ENCODE results near the gene CREBBP. TPM values are rescaled to one million over a fixed set of nuclear protein-coding genes. Genes with fewer than 3 reads are reported as not detected.

Gene CREBBP
- total RNA-seq, 2 donors from 2014 or later = 65.0 to 103 TPM

DNA sequence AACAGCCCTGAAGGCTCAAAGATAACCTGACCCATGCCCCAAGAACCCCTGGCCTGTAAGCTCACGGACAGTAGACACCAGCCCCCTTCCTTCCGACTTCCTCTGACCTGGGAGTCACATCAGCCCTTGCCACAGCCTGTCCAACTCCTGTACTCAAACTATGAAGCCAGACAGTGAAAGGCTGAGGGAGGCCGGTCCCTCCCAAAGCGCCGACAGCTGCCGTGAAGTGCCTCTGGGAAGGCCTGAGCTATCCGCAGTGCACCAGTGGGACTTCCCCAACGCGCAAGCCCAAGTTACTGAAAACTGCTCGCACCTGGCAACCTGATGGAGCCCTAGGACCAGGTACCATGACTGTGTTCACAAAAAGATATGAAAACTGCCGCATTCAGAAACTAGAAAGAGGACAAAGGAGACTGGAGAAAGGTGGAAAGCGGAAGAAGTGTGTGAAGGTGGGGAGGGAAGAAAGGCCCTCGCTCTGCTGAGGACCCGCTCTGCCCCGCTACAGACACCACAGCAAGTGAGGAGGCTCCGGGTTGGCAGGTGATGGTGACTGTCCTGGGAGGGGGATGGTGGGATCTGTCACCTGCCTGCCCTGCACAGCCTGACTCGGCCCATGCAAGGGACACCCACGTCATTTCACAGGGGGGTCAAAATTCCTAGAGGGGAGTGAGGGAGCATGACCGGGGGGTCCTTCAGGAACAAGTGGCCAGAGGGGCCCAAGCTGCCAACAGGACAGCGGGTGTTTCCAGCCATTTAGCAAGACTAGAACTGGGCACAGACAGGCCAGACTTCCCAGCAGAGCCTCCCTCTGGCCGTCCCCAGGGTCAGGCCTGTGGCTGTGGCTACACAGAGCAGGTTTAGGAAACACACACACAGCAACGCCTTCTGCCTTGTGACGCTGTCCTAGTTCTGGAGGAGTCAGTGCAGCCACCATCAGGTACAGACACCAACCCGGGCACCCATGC lies 150.1 kb downstream of the CREBBP start:
- peaks cover 69% of the 10 kb centered on the region for H3K36me3 ChIP-seq
- H3K9me3 ChIP-seq = no peaks in the 10 kb centered on the region
- no peak overlapping the region for H3K27ac ChIP-seq
- DNase-seq (ENCODE audit: low spot score) (no peak), ATAC-seq (ENCODE audit: insufficient number of reproducible peaks, low FRiP score, low read depth) (no peak)
- H3K4me3 ChIP-seq = no peak overlapping the region
- H3K4me1 ChIP-seq (ENCODE audit: control insufficient read depth in 1 of 2, low read depth in 2 of 2) = no peaks in the 10 kb centered on the region
- TF ChIP-seq, protein P1, sequence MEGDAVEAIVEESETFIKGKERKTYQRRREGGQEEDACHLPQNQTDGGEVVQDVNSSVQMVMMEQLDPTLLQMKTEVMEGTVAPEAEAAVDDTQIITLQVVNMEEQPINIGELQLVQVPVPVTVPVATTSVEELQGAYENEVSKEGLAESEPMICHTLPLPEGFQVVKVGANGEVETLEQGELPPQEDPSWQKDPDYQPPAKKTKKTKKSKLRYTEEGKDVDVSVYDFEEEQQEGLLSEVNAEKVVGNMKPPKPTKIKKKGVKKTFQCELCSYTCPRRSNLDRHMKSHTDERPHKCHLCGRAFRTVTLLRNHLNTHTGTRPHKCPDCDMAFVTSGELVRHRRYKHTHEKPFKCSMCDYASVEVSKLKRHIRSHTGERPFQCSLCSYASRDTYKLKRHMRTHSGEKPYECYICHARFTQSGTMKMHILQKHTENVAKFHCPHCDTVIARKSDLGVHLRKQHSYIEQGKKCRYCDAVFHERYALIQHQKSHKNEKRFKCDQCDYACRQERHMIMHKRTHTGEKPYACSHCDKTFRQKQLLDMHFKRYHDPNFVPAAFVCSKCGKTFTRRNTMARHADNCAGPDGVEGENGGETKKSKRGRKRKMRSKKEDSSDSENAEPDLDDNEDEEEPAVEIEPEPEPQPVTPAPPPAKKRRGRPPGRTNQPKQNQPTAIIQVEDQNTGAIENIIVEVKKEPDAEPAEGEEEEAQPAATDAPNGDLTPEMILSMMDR (IDR thresholded peaks at IDR 0.05) = no peak
- H3K27me3 ChIP-seq (replicated peaks; ENCODE audit: insufficient read depth) = no peaks in the 10 kb centered on the region

DNA sequence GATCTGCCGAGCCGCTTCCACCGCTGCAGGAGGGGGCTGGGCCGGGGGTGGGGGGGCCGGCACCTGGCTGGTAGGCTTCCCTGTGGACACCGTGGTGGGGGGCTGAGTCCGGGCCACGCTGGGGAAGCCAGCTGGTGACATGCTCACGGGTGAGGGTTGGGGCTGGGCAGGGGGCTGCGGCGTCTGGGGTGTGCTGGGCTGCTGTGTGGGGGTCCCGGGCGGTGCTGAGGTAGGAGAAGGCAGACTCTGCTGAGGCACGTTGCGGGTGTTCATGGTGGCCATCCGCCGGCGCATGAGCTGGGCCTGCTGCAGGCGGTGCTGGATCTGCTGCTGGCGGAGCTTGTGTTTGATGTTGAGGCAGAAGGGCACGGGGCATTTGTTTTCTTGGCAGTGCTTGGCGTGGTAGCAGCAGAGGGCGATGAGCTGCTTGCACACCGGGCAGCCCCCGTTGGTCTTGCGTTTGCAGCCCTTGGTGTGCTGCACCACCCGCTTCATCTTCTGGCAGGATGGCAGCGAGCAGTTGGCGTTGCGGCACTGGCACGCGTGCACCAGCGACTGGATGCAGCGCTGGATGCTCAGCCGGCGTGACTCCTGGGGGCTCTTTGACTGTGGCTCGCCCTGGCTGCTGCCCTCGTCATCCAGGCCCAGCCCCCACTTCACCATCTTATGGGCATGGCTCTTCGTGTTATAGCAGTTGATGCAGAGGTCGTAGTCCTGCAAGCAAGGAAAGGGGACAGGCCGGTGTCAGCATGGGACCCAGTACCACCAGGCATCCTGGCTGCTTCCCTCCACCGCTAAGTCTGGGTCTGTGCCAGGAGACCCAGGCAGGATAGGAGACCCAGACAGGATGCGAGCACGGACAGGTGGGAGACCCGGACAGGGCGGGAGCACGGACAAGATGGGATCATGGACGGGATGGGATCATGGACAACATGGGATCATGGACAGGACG lies 151.1 kb downstream of the CREBBP start:
- Histone ChIP-seq H3K9me3 (no peaks in the 10 kb centered on the region), H3K4me1 (ENCODE audit: control insufficient read depth in 1 of 2, low read depth in 2 of 2) (no peaks in the 10 kb centered on the region), H3K36me3 (peaks cover 59% of the 10 kb centered on the region), H3K27me3 (replicated peaks; ENCODE audit: insufficient read depth) (no peaks in the 10 kb centered on the region), H3K4me3 (no peak overlapping the region), H3K27ac (no peak overlapping the region)
- ATAC-seq (ENCODE audit: insufficient number of reproducible peaks, low FRiP score, low read depth) = no peak
- no peak for DNase-seq (ENCODE audit: low spot score)
- TF ChIP-seq, protein P1 (IDR thresholded peaks at IDR 0.05) = no peak

DNA sequence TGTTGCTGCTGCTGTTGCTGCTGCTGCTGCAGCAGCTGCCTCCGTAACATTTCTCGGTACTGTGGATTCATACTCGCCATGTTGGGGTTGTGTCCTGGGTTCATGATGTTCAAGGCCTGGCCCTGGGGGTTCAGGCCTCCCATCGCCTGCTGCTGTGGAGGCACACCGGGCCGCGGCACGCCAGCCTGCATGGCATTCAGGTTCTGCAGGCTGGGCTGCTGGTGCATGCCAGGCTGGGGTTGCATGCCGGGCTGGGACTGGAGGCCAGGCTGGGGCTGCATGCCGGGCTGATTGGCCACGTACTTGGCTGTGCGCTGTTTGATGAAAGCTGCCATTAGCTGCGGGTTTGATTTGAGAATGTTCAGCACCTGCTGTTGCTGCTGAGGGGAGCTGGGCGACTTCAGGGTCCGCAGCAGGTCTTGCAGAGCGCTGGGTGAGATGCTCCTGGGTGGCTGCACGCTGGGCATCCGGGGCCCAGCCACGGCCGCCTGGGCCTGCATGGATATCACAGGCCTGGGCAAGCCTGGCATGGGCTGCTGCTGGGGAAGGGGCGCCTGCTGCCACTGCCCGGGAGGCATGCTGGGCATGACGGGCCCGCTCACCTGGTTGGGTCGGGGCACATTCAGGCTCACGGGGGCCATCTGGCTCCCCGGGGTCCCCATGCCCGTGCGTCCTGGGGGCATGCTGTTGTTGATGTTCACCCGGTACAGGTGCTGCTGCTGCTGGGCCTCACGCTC lies 151.9 kb downstream of the CREBBP start:
- DNase-seq (ENCODE audit: low spot score) (no peak), ATAC-seq (ENCODE audit: insufficient number of reproducible peaks, low FRiP score, low read depth) (no peak)
- Histone ChIP-seq H3K9me3 (no peaks in the 10 kb centered on the region), H3K4me3 (no peak overlapping the region), H3K27ac (no peak overlapping the region), H3K27me3 (replicated peaks; ENCODE audit: insufficient read depth) (no peaks in the 10 kb centered on the region), H3K4me1 (ENCODE audit: control insufficient read depth in 1 of 2, low read depth in 2 of 2) (no peaks in the 10 kb centered on the region), H3K36me3 (peaks cover 53% of the 10 kb centered on the region)
- TF ChIP-seq, protein P1 (IDR thresholded peaks at IDR 0.05) = no peak

DNA sequence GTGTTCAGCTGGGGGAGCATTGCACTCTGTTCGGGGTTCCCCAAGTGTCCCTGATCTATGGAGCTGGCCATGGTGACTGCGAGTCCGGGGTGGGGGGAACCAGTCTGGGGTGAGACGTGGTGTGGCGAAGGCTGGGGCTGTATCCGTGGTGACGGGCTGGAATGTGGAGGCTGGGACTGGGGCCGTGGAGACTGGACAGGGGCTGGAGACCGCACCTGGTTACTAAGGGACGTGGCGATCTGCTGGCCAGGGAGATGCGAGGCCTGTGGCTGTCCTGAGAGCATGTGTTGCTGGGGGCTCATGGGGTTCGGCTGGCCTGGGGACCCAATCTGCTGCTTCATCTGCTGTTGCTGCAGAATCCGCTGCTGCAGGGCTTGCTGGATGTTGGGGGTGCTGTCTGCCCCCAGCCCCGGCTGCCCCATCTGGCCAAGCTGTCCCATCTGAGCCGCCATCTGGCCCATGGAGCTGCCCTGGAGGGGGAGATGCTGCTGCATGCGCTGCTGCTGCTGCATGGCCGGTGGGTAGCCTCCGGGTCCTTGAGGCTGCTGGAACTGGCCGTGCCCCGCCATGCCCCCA lies 152.6 kb downstream of the CREBBP start:
- no peaks in the 10 kb centered on the region for H3K27me3 ChIP-seq (replicated peaks; ENCODE audit: insufficient read depth)
- H3K9me3 ChIP-seq = no peaks in the 10 kb centered on the region
- H3K4me3 ChIP-seq = no peak overlapping the region
- no peak for ATAC-seq (ENCODE audit: insufficient number of reproducible peaks, low FRiP score, low read depth)
- no peak for DNase-seq (ENCODE audit: low spot score)
- TF ChIP-seq, protein P1 (IDR thresholded peaks at IDR 0.05) = no peak
- H3K36me3 ChIP-seq = peaks cover 53% of the 10 kb centered on the region
- H3K27ac ChIP-seq = no peak overlapping the region
- no peaks in the 10 kb centered on the region for H3K4me1 ChIP-seq (ENCODE audit: control insufficient read depth in 1 of 2, low read depth in 2 of 2)

Measured in thoracic aorta (tissue), 2 donors.